Stromal cell of bone marrow (primary cell): ENCODE measurements around the gene WLS.

Source experiments
- DNase-seq: peaks from one replicate; pipeline ENCODE4 v3.0.0-alpha.2; 2012; ENCODE audit warnings: low read depth

WLS gene

DNA sequence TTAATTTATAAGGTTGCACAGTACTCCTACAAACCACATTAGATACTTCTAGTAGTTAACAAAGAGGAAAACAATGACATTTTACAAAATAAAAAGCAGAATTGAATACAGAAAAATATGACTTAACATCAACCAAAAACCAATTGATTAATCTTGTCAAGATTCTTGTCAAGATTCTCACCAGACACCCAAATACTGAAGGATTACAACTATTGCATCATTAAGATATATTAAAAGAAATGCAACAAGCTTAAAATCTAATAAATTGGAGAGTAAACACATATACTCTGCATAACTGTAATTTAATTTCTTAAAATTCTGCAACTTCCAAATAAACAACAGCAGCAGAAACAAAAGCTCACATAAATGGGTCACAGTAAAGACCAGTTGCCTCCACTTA, 4.7 kb downstream of the WLS start:
- no peak for DNase-seq

DNA sequence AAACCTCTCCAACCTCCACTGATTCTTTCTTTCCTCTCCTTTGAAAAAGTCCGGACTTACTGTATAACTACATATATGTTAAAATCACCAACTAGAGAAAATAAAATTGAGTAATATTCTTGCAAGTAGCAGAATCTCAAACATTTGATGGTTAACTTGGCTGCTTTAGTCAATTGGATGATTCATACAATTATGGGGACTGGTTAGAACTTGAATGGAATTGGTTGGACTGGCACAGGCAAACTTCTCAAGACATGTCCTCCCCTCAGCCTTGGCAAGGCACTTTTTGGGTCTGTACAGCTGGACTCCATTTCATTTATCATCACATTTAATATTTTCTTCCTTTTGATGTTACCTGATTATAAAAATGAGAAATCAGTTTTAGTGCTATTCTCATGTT, 6.5 kb downstream of the WLS start:
- DNase-seq, result no peak

DNA sequence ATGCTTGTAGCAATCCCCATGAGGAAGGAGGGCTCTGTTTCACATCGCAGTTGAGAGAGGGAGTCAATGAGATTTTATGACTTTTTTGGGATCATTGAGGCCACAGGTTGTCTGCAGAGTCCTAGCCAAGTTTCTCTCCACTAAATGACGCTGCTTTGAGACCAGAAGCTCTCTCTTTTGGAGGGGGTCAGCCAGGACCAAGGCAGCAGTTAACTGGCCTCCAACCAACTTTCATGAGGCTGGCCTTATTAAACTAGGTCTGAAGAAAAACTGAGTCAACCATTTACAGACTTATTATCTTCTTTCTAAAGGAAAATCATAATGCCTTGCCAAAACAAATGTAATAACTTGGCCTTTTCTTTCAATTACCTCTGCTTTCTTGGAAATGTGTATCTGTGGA, 8.6 kb downstream of the WLS start:
- no peak for DNase-seq

DNA sequence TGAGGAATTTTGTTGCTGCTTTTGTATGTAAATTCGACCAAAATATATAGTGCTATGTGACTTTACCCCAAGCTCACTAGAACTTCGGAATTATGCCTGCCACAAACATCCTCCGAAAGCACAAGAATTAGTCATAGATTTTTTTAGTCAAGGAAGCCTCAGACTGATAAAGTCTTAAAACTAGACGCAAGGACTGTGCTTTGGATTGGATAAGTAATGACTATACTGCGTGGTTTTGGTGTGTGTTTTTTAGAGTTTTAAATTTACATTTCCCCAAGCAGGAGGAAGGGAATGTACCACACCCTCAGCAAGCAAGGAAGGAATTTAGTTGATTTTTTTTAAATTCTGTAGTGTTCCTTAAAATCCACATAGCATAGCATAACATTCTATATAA, 10.3 kb downstream of the WLS start:
- no peak for DNase-seq

DNA sequence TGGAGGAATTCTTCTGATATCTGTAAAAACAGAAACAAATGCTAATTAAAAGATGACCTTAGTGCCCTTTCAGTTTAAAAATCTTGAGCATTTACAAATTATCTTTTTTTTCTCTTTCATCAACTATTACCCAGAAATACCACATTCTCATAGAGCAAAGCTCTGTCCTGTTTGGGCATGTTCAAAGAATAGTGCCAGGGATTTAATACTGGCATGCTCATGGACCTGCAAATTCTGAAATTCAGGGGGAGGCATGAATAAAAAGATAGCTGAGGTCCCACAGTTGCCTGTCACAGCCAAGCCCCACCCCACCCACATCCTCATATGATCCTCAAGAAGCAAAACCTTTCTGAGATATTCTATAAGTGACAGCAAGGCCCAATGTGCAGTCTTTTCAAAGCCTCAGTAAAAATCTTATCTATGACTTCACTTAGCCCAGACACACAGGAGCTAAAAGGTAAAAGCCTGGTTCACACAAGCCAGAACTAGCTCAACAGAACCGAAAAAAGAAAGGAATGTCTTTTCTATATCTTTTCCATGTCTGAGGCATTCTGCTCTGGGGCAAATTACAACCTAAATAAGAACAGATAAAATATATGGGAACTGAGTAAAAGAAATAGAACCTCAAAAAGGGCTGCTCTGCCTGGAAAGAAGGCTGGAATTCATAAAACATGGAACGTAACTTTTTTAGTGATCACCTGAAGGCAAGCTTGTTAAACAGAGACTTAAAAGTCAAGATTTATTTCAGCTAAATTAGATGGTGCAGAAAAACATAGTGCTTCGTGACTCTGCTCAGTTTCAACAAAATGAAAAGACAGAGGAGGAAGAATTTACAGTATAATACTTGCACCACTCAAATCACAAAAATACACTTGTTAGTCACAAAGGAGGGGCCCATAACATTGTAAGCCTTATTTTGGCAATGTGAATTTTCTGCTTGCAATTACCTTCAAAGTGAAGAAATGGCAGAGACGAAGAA, 11.0 kb downstream of the WLS start:
- DNase-seq, result no peak

DNA sequence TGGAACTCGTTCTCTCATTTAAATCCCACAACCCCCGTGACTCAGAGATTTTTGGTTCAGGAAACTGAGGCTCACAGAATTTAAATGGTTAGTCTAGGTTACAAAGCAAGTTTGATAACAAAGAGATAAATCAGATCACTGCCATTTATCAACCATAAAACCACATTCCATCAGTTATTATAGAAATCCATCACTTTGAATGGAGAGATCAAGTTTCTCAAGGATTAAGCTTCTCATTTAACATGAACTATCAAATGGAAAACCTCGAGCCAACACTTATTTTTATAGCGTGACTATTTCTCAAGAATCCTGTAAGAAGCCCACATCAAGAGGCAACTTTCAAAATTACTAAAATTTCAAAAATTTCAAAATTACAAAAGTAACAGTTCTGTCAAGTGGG, 11.9 kb downstream of the WLS start:
- no peak for DNase-seq

DNA sequence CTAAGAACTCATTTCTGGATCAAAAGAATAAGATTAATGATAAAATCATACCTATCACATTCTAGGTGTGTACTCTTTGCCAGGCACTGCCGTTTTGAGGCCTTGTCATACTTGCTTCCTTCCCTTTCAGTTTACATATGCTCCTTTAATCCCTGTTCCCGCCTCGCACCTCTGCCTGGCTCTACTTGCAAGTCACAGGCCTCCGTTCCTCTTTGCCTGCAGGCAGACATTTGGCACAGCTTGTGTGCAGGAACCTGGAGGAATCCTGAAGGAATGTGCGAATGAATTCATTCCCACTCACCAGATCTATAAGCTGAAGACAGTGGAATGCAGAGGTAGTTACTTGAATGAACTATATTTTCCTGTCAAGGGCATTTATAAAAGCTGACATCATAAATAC, 13.8 kb downstream of the WLS start:
- DNase-seq, result no peak

DNA sequence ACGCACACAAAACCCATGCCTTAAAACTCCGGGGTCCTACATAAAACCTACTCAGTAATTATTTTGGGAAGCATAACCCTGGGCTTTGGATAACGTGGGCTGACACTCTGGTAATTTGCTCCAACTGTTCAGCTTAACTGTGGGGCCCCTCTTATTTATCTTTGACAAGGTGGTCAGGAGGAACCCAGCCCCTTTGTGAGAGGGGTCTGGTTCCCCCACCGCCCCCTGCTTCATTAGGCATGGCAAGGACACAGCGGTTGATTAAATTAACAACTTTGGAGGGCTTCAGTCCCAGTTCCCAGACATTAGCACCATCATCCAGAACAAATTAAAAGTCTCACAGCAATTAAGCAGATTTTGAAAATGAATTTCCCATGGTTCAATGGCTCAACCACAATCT, 14.7 kb downstream of the WLS start:
- DNase-seq, result no peak

DNA sequence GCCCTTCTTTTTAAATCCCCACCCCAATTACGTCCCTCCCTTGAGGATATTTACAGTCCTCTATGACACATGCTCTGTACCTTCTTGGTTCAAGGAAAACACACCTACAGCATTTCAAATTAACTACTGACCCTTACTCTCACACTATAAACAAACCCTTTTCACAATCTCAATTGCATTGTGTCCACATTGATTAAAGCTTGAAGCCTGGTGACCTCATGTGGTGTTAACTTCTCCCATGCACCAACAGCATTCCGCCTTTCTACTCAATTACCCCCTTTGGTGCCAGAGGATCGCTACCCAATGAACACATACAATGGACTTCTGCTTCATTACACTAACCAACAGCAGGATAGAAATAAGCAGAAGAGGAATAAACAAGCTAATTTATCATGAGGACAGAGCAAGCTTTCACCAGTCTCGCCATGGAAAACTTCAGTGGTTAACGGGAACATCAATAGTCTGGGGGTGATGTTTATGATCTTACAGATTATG, 15.2 kb downstream of the WLS start:
- no peak for DNase-seq

DNA sequence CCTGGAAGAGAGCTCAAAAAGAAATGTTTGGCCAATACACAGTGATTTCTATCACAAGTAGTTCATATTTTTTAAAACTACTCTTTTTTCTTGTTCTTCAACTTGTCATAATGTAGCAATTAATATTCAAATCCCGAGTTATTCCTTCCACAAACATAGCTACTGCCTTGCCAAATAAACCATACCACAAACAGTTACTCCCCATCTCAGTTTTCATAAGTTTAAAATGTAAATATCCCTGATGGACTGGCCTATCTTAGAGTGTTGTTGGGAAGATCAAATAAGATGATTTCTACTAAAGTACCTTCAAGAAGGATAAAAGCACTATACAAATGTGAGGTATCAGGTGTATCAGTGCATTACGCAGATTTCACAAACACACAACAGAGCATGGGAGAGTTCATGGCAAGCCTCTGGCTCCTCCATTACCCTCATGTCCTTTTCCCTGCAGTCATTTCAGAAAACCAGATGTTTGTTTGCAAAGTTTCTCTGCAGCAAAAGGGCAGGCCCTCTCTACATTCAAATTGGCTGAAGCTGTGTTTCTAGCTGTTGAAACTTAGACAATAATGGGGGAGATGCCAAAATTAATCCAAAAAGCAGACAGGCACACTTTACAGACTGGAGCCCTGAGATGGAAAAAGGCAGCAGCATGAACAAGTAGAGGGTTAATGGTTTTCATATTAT, 16.1 kb downstream of the WLS start:
- no peak for DNase-seq

DNA sequence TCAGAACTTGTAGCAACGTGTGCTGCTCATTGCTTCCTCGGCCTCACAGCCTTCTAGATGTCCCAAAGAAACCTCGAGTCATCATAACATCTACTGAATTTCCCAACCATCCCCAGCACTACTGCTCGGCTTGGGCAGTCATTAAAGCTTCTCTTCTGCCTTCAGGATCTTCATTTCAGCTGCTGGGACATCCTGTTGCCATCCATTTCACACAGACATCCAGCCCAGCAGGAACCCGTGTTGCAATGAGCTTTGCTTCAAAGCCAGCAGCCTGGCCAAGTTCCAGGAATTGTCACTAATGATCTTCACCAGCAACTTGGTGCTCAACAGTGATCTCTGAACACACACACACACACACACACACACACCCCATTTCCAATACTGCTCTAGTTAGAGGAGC, 18.5 kb downstream of the WLS start:
- no peak for DNase-seq

DNA sequence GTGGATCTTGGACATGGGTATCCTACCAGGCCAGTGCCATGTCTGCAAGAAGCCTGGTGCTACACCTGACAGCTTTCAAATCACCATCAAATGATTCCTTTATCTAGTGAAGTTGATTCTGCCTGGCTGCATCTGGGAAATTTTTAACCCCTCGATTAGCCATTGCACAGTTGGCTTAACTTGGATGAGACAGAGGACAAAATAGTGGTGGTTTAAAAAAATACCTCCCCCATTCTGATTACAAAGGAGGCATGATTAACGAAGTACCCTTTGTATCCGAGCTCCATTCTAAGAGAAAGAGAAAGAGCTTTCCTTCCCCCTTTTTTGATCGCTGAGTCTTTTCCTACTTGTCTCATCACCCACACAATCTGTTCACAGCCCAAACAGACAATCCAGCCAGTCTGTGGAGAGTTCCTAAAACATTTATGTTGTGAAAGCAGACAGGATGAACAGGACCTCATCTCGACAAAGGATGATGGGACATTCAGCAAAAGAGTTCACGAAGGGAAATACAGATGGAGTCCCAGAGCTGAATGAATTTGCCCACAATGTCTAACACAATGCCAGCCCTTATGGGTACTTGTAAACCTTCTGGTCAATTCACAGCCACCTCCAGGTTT, 20.5 kb downstream of the WLS start:
- DNase-seq, result no peak

DNA sequence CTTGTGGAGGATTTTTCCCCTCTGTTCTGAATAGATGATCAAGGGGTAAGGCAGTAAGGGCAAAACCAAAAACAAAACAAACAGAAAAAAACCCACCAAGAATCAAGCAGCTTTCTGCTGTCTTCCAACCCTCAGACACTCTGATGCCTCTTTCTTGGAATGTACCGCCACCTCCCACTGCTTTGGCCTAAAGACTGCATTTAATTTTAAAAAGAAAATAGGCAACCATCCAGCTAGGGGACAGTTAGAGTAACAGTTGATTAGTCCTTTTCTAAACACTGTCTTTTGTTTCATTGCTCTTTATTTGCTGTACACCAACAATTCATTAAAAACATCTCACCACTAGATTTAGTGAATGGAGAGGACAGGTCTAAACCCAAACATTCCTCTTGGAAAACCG, 21.5 kb downstream of the WLS start:
- no peak for DNase-seq

DNA sequence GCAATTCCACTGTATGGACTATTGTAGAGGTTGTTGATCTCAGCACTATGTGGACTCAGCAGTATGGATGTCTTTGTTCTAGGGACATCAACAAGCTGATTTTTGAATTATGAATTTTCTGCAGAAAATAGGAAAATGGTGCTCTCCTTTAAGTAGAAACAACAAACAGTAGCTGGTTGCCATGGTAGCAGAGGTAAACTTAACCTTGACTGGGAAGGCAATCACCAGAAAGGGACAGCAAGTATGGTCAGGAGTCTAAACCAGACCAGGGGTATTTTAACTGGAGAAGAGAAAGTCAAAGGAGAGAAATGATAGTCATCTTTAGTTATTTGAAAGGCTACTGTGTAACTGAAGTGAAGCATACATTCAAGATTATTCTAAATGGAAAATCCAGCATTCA, 22.3 kb downstream of the WLS start:
- no peak for DNase-seq

DNA sequence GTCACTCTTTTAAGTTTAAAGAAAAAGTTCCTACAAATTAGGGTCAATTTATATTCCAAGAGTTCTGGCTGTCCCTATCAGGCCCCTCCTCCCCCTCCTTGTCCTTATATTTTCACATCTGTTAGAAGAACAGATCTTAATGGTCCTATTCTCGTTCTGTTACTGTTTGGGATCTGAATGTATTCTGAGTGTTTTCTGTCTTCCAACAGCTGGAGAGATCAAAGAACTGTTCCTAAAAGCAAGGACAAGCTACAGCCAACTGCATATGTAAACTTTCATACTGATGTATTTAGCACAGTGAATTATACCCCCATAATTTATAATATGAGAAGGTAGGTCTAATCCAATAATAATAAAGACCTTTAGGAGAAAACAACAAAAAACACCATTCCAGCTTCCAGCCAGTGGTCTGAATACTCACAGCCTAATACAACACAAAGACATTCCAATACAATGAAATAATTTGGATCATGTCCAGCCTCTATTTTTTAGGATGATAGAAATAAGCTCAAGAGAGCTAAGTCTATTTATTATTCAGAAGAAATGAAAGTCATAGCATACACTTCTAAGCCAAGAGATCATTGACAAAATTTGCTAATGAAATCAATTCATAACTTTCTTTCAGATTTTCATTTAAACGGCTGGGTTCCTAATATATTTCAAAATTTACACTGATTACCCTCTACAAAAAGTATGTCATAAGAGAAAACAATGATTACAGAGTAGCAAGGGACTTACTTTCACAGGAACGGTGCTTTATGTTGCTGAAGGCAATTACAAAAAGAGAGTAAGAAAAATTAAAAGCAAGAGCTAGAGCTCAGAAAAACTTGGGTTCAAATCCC, 25.3 kb downstream of the WLS start:
- no peak for DNase-seq

DNA sequence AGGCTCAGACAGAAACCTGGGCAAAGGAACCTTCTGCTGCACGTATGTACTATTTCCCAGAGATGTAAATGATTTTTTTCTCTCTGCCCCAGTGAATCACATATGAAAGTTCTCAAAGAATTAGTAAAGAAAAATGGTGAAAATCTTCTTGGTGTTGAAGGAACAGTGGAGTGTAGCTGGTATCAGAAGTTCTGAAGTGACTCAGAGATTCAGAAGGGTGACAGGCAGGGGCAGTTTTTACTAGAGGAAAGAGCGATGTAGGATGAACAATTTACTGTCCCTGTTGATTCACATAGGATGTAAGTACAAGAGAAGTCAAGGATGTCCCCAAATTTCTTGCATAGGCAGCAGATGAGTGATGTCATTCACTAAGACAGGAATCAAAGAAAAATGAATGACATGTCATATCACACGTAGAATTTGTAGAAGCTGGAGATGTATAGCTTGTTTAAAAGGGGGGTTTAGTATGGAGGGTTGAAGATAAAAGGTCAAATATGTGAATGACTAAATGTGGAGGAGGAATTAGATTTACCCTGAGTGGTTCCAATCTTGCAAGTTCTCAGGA, 26.4 kb downstream of the WLS start:
- DNase-seq, result no peak

DNA sequence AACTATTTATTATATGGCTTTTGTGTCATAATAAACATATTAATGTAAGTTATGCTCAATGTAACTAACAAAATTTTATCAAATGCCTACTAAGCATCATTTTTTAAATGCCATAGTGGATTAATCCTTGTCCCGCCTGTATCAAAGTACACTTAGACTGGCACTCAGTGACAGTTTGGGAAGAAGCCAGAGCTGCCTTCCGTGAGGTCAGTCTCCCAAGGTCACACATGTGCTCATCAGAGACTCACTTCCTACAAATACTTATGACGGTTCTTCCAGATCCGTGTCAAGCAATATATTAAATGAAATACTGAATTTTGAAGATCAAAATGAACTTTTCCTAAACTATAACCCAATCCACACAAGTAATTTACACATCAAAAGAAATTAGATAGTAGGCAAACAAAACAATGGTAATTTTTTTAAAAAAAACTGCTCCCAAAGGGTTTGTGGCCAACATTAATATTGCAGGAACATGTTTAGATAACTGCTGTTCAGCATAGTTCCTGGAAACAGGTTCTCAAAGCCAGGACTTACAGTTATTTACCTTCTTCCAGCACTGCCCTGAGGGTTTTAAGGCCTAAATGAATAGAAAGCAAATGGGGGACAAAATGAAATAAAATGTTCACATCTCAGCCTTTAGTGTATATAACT, 27.2 kb downstream of the WLS start:
- no peak for DNase-seq

DNA sequence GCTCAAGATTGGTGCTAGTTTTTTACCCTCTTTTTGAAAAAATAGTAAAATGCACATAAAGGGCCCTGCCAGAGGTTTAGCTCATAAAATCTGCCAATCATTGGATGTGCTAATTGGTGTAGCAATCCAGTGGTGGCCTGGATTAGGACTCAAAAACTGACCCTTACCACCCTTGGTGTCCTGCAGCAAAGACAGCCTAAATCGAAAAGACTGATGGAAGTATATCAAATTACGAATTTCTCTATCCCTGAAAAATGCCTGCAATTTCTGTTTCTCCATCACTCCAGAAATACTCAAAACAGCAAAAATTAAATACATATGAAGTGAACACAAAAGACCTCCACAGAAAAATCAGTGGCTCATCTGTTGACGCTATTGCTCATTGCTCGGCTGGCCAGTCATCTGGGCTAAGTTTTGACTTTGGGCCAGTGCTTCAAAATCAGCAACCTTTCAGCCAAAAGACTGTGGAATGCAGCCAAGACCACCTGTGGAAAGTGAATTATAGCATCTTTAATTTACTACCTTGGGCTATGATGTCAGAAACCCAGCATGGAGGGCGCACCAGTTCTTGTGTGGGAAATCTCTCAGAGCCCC, 30.0 kb downstream of the WLS start:
- no peak for DNase-seq

DNA sequence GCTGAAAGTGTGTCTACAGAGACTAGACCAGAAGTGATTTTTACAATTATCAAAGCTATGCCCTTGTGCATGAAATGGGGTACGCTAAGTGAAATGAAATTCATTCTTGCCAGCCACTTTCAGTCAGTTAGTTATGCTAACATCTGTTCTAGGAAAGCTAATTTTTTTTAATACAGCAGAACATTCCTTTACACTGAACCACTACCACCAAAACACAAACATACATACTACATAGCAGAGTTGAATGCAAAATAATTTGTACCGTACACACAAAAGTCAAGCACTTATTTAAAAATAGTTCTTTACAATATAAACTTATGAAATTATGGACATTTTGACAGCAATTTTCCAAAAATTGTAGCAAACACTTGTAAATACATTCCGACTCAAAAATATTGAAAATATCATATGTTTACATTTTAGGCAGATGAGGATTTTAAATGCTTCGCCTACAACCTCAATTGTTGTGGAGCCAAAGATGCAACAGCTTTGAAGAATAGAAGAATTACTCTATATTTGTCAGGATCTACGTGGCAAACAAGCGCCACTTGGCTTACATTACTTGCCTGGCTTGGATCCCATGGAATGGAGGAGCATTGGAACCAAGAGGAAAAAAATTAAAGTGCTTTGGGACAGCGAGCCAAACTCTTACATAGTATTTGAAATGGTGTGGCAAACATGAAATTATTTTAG, 30.6 kb downstream of the WLS start:
- no peak for DNase-seq

DNA sequence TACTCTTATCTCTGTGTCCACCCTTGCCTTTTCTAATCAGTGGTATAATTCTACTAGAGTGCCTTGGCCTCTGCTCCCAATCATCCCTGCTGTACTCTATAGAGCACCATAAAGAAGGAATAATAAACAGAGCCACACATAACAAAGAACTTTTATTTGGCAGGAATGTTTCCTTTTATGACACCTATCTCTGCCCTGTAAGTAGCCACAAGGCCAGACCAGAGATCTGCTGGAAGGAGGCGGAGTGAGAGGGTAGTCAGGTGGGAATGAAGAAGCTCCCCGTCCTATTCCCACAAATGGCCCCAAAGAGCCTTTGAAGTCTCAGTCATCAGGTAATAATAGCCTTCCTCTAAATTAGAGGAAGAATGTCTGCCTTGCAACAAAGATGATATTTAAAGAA, 32.7 kb downstream of the WLS start:
- no peak for DNase-seq
